IMR-90 (cell line): Measurements from ENCODE around the gene ZBTB33. TPM values are rescaled to one million over a fixed set of nuclear protein-coding genes. Genes with fewer than 3 reads are reported as not detected.

Source experiments
- ATAC-seq: fragments of 200-7000 bp; cut with Tn5 transposase; 2 replicates; pipeline ENCODE4 v1.9.1; 2020; ENCODE audit warnings: low read depth, mild to moderate bottlenecking, moderate library complexity
- BruUV-seq: library from RNA; stranded (reverse); fragments of 400-500 nt; replicated peaks from 2 replicates; lab custom pipeline; 2021; lab: Mats Ljungman, UMichigan
- CTCF ChIA-PET: fragments of 300-600 bp; formaldehyde crosslinking; extraction: SDS; loops from one replicate; lab custom pipeline; 2021; ENCODE audit warnings: antibody characterized with exemption; lab: Yijun Ruan, JAX
- POLR2A ChIA-PET: fragments of 300-600 bp; sonication (Branson Sonifier 250); formaldehyde crosslinking; loops from one replicate; lab custom pipeline; 2022; ENCODE audit warnings: antibody characterized with exemption; ENCODE audit not compliant: unreplicated experiment; lab: Charles Lee
- DNase-seq: peaks from one replicate; pipeline ENCODE4 v3.0.0; 2013
- H2AFZ ChIP-seq: replicated peaks from 2 replicates; pipeline ENCODE3; 2013; ENCODE audit warnings: low read length, mild to moderate bottlenecking; ENCODE audit not compliant: poor library complexity
- H2AK5ac ChIP-seq: 2 replicates; pipeline ENCODE4 v1.6.1; 2013; ENCODE audit warnings: low read depth, low read length, inconsistent platforms
- H2AK9ac ChIP-seq: replicated peaks from 2 replicates; pipeline ENCODE3; 2013; ENCODE audit warnings: mild to moderate bottlenecking, low read depth, low read length, moderate library complexity; ENCODE audit not compliant: poor library complexity
- H2BK120ac ChIP-seq: 2 replicates; pipeline ENCODE4 v1.6.1; 2013; ENCODE audit warnings: low read depth, low read length, inconsistent platforms
- H2BK15ac ChIP-seq: 3 replicates; pipeline ENCODE4 v1.6.1; 2013; ENCODE audit warnings: low read depth, low read length, inconsistent platforms
- H2BK20ac ChIP-seq: 2 replicates; pipeline ENCODE4 v1.6.1; 2013; ENCODE audit warnings: low read depth, mild to moderate bottlenecking, inconsistent platforms, low read length, moderate library complexity
- H2BK5ac ChIP-seq: 2 replicates; pipeline ENCODE4 v1.6.1; 2013; ENCODE audit warnings: mild to moderate bottlenecking, low read depth, low read length, inconsistent platforms; ENCODE audit not compliant: poor library complexity, severe bottlenecking
- H3K14ac ChIP-seq: replicated peaks from 2 replicates; pipeline ENCODE4 v1.6.1; 2013; ENCODE audit warnings: low read depth, low read length, inconsistent platforms
- H3K18ac ChIP-seq: 2 replicates; pipeline ENCODE4 v1.6.1; 2013; ENCODE audit warnings: low read depth, low read length, control low read depth
- H3K23ac ChIP-seq: 2 replicates; pipeline ENCODE4 v1.6.1; 2013; ENCODE audit warnings: low read depth, low read length, inconsistent platforms
- H3K27ac ChIP-seq: 2 replicates; pipeline ENCODE4 v1.5.1; 2013; ENCODE audit warnings: mild to moderate bottlenecking, control low read depth, low read length; ENCODE audit not compliant: insufficient read depth
- H3K27me3 ChIP-seq: 2 replicates; pipeline ENCODE4 v1.6.1; 2013; ENCODE audit warnings: low read length; ENCODE audit not compliant: control insufficient read depth, insufficient read depth
- H3K36me3 ChIP-seq: 2 replicates; pipeline ENCODE4 v1.6.1; 2013; ENCODE audit warnings: low read length, mixed read lengths; ENCODE audit not compliant: control insufficient read depth, insufficient read depth
- H3K4ac ChIP-seq: 2 replicates; pipeline ENCODE4 v1.6.1; 2013; ENCODE audit warnings: low read depth, low read length, inconsistent platforms
- H3K4me1 ChIP-seq: 2 replicates; pipeline ENCODE4 v1.6.1; 2013; ENCODE audit warnings: low read length, mixed read lengths; ENCODE audit not compliant: control insufficient read depth, insufficient read depth
- H3K4me2 ChIP-seq: 2 replicates; pipeline ENCODE4 v1.6.1; 2013; ENCODE audit warnings: low read depth, mild to moderate bottlenecking, control low read depth, low read length, moderate library complexity
- H3K4me3 ChIP-seq: 2 replicates; pipeline ENCODE4 v1.5.1; 2013; ENCODE audit warnings: low read depth, mild to moderate bottlenecking, control low read depth, low read length, moderate library complexity; ENCODE audit not compliant: insufficient read depth
- H3K56ac ChIP-seq: 2 replicates; pipeline ENCODE4 v1.6.1; 2013; ENCODE audit warnings: low read length, inconsistent platforms; ENCODE audit not compliant: insufficient read depth; ENCODE audit errors: extremely low read depth
- H3K79me1 ChIP-seq, 2 experiments: 2 replicates each; pipeline ENCODE4 v1.6.1; 2013; ENCODE audit warnings: low read length in 2 of 2, inconsistent platforms in 1 of 2, low read depth in 1 of 2
- H3K9ac ChIP-seq: 2 replicates; pipeline ENCODE4 v1.6.1; 2013; ENCODE audit warnings: low read depth, low read length, control low read depth
- H3K9me1 ChIP-seq: 2 replicates; pipeline ENCODE4 v1.6.1; 2013; ENCODE audit warnings: low read length, inconsistent platforms; ENCODE audit not compliant: insufficient read depth
- H3K9me3 ChIP-seq: 2 replicates; pipeline ENCODE4 v1.6.1; 2013; ENCODE audit warnings: low read length; ENCODE audit not compliant: control insufficient read depth, insufficient read depth
- H4K20me1 ChIP-seq: 2 replicates; pipeline ENCODE4 v1.6.1; 2013; ENCODE audit warnings: low read length, inconsistent platforms; ENCODE audit not compliant: insufficient read depth
- H4K5ac ChIP-seq: 2 replicates; pipeline ENCODE4 v1.6.1; 2013; ENCODE audit warnings: mild to moderate bottlenecking, low read depth, low read length, control low read depth
- H4K8ac ChIP-seq, 2 experiments: 2 replicates each; pipeline ENCODE4 v1.6.1; 2013; ENCODE audit warnings: low read depth in 2 of 2, low read length in 2 of 2, control low read depth in 1 of 2, inconsistent platforms in 1 of 2
- H4K91ac ChIP-seq: 2 replicates; pipeline ENCODE4 v1.6.1; 2013; ENCODE audit warnings: low read depth, low read length, inconsistent platforms; ENCODE audit not compliant: insufficient read depth
- BHLHE40 ChIP-seq: fragments of 150-350 bp; IDR thresholded peaks from 2 replicates; pipeline ENCODE4 v1.6.1; 2016; ENCODE audit warnings: mild to moderate bottlenecking, low read depth, low read length
- CHD1 ChIP-seq: IDR thresholded peaks from 2 replicates; pipeline ENCODE4 v1.6.1; 2012; ENCODE audit warnings: low read depth, low read length, improper control_type of control experiment
- FOS ChIP-seq: fragments of 150-350 bp; IDR thresholded peaks from 2 replicates; pipeline ENCODE4 v1.6.1; 2016; ENCODE audit warnings: low read depth, low read length
- MAFK ChIP-seq: IDR thresholded peaks from 2 replicates; pipeline ENCODE4 v1.6.1; 2012; ENCODE audit warnings: low read depth, low read length, improper control_type of control experiment
- MAZ ChIP-seq: IDR thresholded peaks from 2 replicates; pipeline ENCODE4 v1.6.1; 2012; ENCODE audit warnings: low read depth, mild to moderate bottlenecking, low read length, improper control_type of control experiment, moderate library complexity, borderline replicate concordance
- MXI1 ChIP-seq: IDR thresholded peaks from 2 replicates; pipeline ENCODE4 v1.6.1; 2012; ENCODE audit warnings: low read depth, mild to moderate bottlenecking, low read length, moderate library complexity, borderline replicate concordance
- NFE2L2 ChIP-seq: fragments of 150-350 bp; IDR thresholded peaks from 2 replicates; pipeline ENCODE4 v1.6.1; 2016; ENCODE audit warnings: low read depth, mild to moderate bottlenecking, low read length
- POLR2A ChIP-seq: IDR thresholded peaks from 2 replicates; pipeline ENCODE4 v1.6.1; 2012; ENCODE audit warnings: mild to moderate bottlenecking, low read depth, low read length
- RAD21 ChIP-seq: IDR thresholded peaks from 2 replicates; pipeline ENCODE4 v1.6.1; 2012; ENCODE audit warnings: low read length, improper control_type of control experiment
- RCOR1 ChIP-seq: IDR thresholded peaks from 2 replicates; pipeline ENCODE4 v1.6.1; 2012; ENCODE audit warnings: mild to moderate bottlenecking, low read length, improper control_type of control experiment; ENCODE audit not compliant: insufficient replicate concordance
- RFX5 ChIP-seq: IDR thresholded peaks from 2 replicates; pipeline ENCODE4 v1.8.0; 2012; ENCODE audit warnings: low read depth, mild to moderate bottlenecking, low read length, moderate library complexity
- SMC3 ChIP-seq: fragments of 150-350 bp; IDR thresholded peaks from 2 replicates; pipeline ENCODE4 v1.6.1; 2016; ENCODE audit warnings: low read depth, mild to moderate bottlenecking, antibody characterized with exemption, low read length, moderate library complexity
- WGBS, 2 experiments: methylation state at CpG; one replicate each; pipeline versions ENCODE4 v1.1.5 to v1.1.7; 2013; ENCODE audit warnings: missing lambda C conversion rate in 2 of 2; ENCODE audit not compliant: insufficient read length in 1 of 2; ENCODE audit errors: extremely low coverage in 2 of 2; 5-methylcytosine and 5-hydroxymethylcytosine counted together
- dilution Hi-C: fragments of 300-500 bp; cut with HindIII; formaldehyde crosslinking; loops from one replicate; pipeline ENCODE4 v1.14.3; 2018; ENCODE audit warnings: low sequenced_read_pairs; ENCODE audit not compliant: unreplicated experiment
- in situ Hi-C: fragments of 300-500 bp; cut with MboI; formaldehyde crosslinking; loops from 3 replicates; pipeline ENCODE4 v1.14.3; 2019; ENCODE audit warnings: low sequenced_read_pairs, inconsistent platforms, mixed read lengths
- intact Hi-C: fragments of 100-400 bp; cut with micrococcal nuclease; formaldehyde crosslinking; loops from 2 replicates; pipeline ENCODE4 v1.10.0; 2022
- polyA plus RNA-seq, 3 experiments: library from polyadenylated mRNA; depleted of rRNA; stranded (reverse); fragments of >200 nt; gene quantifications; 2 replicates each; pipeline ENCODE4 v1.2.3, GENCODE V29; 2012; ENCODE audit warnings: low replicate concordance in 1 of 3
- total RNA-seq: library from RNA; depleted of rRNA; stranded (reverse); fragments of >200 nt; gene quantifications from 2 replicates; pipeline ENCODE4 v1.2.3, GENCODE V29; 2012
- TF ChIP-seq, protein P1 (sequence below): fragments of 150-350 bp; IDR thresholded peaks from 2 replicates; pipeline ENCODE4 v1.6.1; 2016; ENCODE audit warnings: low read depth, mild to moderate bottlenecking, low read length, moderate library complexity, borderline replicate concordance
- TF ChIP-seq, protein P2 (sequence below): conservative IDR thresholded peaks from 2 replicates; pipeline ENCODE4 v1.5.1; 2012; ENCODE audit warnings: mild to moderate bottlenecking, low read depth, low read length, improper control_type of control experiment
- TF ChIP-seq, protein P3 (sequence below): fragments of 150-350 bp; IDR thresholded peaks from 2 replicates; pipeline ENCODE4 v1.6.1; 2017; ENCODE audit warnings: mild to moderate bottlenecking, antibody characterized with exemption, low read length, low read depth

The ZBTB33 gene
- total and polyA plus RNA-seq, 2 of the 4 experiments (the other 2 are of a cell fraction), result 3.3 to 16.3 TPM

DNA sequence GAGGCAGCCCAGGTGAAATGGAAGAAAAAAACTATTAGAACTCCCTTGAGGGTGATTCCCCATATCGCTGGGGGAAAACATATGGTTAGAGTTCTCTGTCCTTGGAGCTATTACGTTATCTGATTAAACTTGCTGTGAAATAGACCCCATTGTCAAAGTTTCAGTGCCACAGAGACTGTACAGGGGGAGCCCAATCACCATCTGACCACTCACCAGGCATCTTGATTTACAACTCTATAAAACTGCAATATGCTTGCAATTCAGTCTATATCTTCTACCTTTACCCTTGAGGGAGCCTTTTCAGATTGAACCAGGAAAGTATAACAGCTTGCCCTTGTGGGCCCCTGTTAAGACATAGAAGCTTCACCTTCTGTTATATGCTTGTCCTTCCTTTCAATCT lies 42.4 kb downstream of the ZBTB33 start:
- Histone ChIP-seq H3K79me1 (no peaks in the 10 kb centered on the region), H3K4me1 (no peaks in the 10 kb centered on the region), H2AK9ac (no peak overlapping the region), H3K27ac (no peak overlapping the region), H4K20me1 (no peaks in the 10 kb centered on the region), H3K18ac (no peak overlapping the region), H2BK5ac (no peak overlapping the region), H4K5ac (no peak overlapping the region), H2AFZ (no peak overlapping the region), H2BK15ac (no peak overlapping the region), H3K4me2 (no peak overlapping the region), H2BK120ac (no peak overlapping the region), H3K4me3 (no peak overlapping the region), H3K27me3 (peaks cover 2% of the 10 kb centered on the region; the same call in 1 of the 2 replicates), H3K14ac (no peak overlapping the region), H4K91ac (no peak overlapping the region), H3K9ac (no peak overlapping the region), H2BK20ac (no peak overlapping the region), H3K23ac (no peak overlapping the region), H3K9me3 (no peaks in the 10 kb centered on the region), H4K8ac (no peak overlapping the region), H3K56ac (no peak overlapping the region), H3K36me3 (no peaks in the 10 kb centered on the region), H3K4ac (no peak overlapping the region), H3K9me1 (no peaks in the 10 kb centered on the region), H2AK5ac (no peak overlapping the region)
- ChIA-PET POLR2A (no interaction called here), CTCF (no interaction called here)
- in situ Hi-C loops, result no loop called here
- intact Hi-C loops, result no loop called here
- WGBS, 2 experiments, result 20% methylated on average over 1 of the region's 2 CpGs; no CpG with 5 or more reads in 1 of the 2 experiments
- DNase-seq (no peak), ATAC-seq (no peak)
- no TSS peak for BruUV-seq
- dilution Hi-C loops, result no loop called here
- no peak for TF ChIP-seq NFE2L2
- TF ChIP-seq, protein P1, sequence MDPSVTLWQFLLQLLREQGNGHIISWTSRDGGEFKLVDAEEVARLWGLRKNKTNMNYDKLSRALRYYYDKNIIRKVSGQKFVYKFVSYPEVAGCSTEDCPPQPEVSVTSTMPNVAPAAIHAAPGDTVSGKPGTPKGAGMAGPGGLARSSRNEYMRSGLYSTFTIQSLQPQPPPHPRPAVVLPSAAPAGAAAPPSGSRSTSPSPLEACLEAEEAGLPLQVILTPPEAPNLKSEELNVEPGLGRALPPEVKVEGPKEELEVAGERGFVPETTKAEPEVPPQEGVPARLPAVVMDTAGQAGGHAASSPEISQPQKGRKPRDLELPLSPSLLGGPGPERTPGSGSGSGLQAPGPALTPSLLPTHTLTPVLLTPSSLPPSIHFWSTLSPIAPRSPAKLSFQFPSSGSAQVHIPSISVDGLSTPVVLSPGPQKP, result no peak
- TF ChIP-seq MAFK, result no peak
- no peak for TF ChIP-seq CHD1
- no peak for TF ChIP-seq MAZ
- TF ChIP-seq BHLHE40, result no peak
- TF ChIP-seq RAD21, result no peak
- TF ChIP-seq RCOR1, result no peak
- no peak for TF ChIP-seq FOS
- no peak for TF ChIP-seq RFX5
- TF ChIP-seq MXI1, result no peak
- no peak for TF ChIP-seq SMC3
- TF ChIP-seq, protein P2, sequence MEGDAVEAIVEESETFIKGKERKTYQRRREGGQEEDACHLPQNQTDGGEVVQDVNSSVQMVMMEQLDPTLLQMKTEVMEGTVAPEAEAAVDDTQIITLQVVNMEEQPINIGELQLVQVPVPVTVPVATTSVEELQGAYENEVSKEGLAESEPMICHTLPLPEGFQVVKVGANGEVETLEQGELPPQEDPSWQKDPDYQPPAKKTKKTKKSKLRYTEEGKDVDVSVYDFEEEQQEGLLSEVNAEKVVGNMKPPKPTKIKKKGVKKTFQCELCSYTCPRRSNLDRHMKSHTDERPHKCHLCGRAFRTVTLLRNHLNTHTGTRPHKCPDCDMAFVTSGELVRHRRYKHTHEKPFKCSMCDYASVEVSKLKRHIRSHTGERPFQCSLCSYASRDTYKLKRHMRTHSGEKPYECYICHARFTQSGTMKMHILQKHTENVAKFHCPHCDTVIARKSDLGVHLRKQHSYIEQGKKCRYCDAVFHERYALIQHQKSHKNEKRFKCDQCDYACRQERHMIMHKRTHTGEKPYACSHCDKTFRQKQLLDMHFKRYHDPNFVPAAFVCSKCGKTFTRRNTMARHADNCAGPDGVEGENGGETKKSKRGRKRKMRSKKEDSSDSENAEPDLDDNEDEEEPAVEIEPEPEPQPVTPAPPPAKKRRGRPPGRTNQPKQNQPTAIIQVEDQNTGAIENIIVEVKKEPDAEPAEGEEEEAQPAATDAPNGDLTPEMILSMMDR, result no peak
- TF ChIP-seq, protein P3, sequence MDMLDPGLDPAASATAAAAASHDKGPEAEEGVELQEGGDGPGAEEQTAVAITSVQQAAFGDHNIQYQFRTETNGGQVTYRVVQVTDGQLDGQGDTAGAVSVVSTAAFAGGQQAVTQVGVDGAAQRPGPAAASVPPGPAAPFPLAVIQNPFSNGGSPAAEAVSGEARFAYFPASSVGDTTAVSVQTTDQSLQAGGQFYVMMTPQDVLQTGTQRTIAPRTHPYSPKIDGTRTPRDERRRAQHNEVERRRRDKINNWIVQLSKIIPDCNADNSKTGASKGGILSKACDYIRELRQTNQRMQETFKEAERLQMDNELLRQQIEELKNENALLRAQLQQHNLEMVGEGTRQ, result no peak
- TF ChIP-seq POLR2A, result no peak
